Vagina (tissue), 2 donors: ENCODE results near the gene NMUR2. TPM values are rescaled to one million over a fixed set of nuclear protein-coding genes. Genes with fewer than 3 reads are reported as not detected.

Source experiments
- DNase-seq, 2 donors: peaks; one replicate each; pipeline ENCODE4 v3.0.0-alpha.2; 2017; ENCODE audit errors: extremely low spot score in 2 of 2
- H3K27ac ChIP-seq: fragments of 200-600 bp; sonication (generic); one replicate; pipeline ENCODE4 v1.5.1; 2019
- H3K27me3 ChIP-seq: fragments of 200-600 bp; sonication (generic); one replicate; pipeline ENCODE4 v1.5.1; 2019
- H3K36me3 ChIP-seq, 2 donors: fragments of 200-600 bp; sonication (generic); one replicate each; pipeline ENCODE4 v1.5.1; 2017 to 2019
- H3K4me1 ChIP-seq: fragments of 200-600 bp; sonication (generic); one replicate; pipeline ENCODE4 v1.5.1; 2019
- H3K4me3 ChIP-seq, 2 donors: fragments of 200-600 bp; sonication (generic); 1 replicate in 1 of 2; 2 replicates in 1 of 2; pipeline ENCODE4 v1.5.1; 2016 to 2019
- H3K9me3 ChIP-seq: fragments of 200-600 bp; sonication (generic); one replicate; pipeline ENCODE4 v1.5.1; 2019
- POLR2A ChIP-seq, 2 donors: fragments of 450-650 bp; IDR thresholded peaks; one replicate each; pipeline ENCODE4 v1.6.1; 2017; ENCODE audit warnings: antibody characterized with exemption in 2 of 2, mild to moderate bottlenecking in 2 of 2, moderate library complexity in 2 of 2
- POLR2AphosphoS5 ChIP-seq, 2 donors: sonication (generic); formaldehyde crosslinking; IDR thresholded peaks; one replicate each; pipeline ENCODE4 v1.9.0; 2017; ENCODE audit warnings: antibody characterized with exemption in 2 of 2, mild to moderate bottlenecking in 2 of 2, low read depth in 1 of 2; ENCODE audit not compliant: insufficient read depth in 1 of 2
- intact Hi-C: fragments of 100-400 bp; cut with DNase I; formaldehyde crosslinking; loops from one replicate; pipeline ENCODE4 v1.15.1; 2023
- total RNA-seq: library from RNA; depleted of rRNA; stranded (reverse); fragments of >200 nt; gene quantifications from one replicate; pipeline ENCODE4 v1.2.3, GENCODE V29; 2016
- TF ChIP-seq, protein P1 (sequence below), 3 experiments: fragments of 450-650 bp in 2 of 3; fragments of 200-600 bp in 1 of 3; sonication (generic) in 1 of 3; IDR thresholded peaks; one replicate each; pipeline ENCODE4 v1.5.1; 2017 to 2019; ENCODE audit warnings: antibody characterized with exemption in 3 of 3, mild to moderate bottlenecking in 2 of 3, moderate library complexity in 2 of 3

NMUR2 gene
- total RNA-seq, 1 donor from 2014 or later = not detected

- H3K27me3 ChIP-seq = no peaks in the 10 kb centered on the region
- H3K4me1 ChIP-seq = no peaks in the 10 kb centered on the region
- no peaks in the 10 kb centered on the region for H3K9me3 ChIP-seq
- H3K4me3 ChIP-seq = no peak overlapping the region
- no peaks in the 10 kb centered on the region for H3K36me3 ChIP-seq
- no peak for DNase-seq
- no peak for TF ChIP-seq POLR2A (IDR thresholded peaks at IDR 0.05)
- TF ChIP-seq POLR2AphosphoS5 (IDR thresholded peaks at IDR 0.05; ENCODE audit: insufficient read depth in 1 of 2, low read depth in 1 of 2) = no peak
- TF ChIP-seq, protein P1, sequence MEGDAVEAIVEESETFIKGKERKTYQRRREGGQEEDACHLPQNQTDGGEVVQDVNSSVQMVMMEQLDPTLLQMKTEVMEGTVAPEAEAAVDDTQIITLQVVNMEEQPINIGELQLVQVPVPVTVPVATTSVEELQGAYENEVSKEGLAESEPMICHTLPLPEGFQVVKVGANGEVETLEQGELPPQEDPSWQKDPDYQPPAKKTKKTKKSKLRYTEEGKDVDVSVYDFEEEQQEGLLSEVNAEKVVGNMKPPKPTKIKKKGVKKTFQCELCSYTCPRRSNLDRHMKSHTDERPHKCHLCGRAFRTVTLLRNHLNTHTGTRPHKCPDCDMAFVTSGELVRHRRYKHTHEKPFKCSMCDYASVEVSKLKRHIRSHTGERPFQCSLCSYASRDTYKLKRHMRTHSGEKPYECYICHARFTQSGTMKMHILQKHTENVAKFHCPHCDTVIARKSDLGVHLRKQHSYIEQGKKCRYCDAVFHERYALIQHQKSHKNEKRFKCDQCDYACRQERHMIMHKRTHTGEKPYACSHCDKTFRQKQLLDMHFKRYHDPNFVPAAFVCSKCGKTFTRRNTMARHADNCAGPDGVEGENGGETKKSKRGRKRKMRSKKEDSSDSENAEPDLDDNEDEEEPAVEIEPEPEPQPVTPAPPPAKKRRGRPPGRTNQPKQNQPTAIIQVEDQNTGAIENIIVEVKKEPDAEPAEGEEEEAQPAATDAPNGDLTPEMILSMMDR (IDR thresholded peaks at IDR 0.05) = no peak
- no peak overlapping the region for H3K27ac ChIP-seq
- intact Hi-C loops = no loop called here
These were observed 37.5 kb downstream of the NMUR2 start for GRCh38 chr5:152367554-152367953.

DNA sequence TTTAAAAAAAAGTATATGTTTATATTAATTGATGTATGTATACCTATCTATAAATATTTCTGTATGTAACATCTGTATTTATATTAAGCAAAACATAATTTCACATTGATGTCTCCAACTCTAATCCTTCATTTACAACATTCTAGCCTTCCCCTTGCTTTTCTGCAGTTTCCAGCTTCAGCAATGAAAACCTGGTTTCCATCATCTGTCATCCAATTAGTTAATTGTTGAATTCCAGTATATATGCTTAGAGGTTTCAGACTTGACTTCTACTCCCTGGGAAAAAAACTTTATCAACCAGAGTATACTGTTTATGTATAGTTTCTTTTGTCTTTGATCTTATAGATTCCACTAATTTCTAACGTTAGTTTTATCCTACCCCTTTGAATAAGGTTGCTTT lies 38.4 kb downstream of the NMUR2 start:
- TF ChIP-seq POLR2AphosphoS5 (IDR thresholded peaks at IDR 0.05; ENCODE audit: insufficient read depth in 1 of 2, low read depth in 1 of 2) = no peak
- Histone ChIP-seq H3K36me3 (no peaks in the 10 kb centered on the region), H3K27me3 (no peaks in the 10 kb centered on the region), H3K4me3 (no peak overlapping the region), H3K4me1 (no peaks in the 10 kb centered on the region), H3K27ac (no peak overlapping the region), H3K9me3 (no peaks in the 10 kb centered on the region)
- intact Hi-C loops = no loop called here
- no peak for DNase-seq

DNA sequence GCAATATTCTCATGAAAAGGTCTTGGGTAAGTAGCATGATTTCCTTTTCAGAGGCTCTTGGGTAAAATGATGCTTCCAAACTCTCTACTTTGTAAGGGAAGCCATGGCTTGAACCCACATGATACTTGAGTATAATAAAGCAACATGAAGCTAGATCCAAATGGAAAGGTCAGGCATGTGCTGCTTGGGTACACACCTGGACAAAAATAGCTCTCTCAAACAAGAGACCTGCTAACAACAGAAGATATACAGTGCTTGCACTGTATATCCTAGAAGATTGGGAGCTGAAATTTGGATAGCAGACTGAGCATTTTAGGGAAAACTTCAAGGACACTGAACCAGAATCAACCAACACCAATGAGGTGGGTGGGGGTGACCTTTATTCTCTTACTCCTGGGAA lies 40.2 kb downstream of the NMUR2 start:
- Histone ChIP-seq H3K36me3 (no peaks in the 10 kb centered on the region), H3K27me3 (no peaks in the 10 kb centered on the region), H3K4me1 (no peaks in the 10 kb centered on the region), H3K9me3 (no peaks in the 10 kb centered on the region), H3K27ac (no peak overlapping the region), H3K4me3 (no peak overlapping the region)
- TF ChIP-seq POLR2AphosphoS5 (IDR thresholded peaks at IDR 0.05; ENCODE audit: insufficient read depth in 1 of 2, low read depth in 1 of 2) (no peak), POLR2A (IDR thresholded peaks at IDR 0.05) (no peak)
- TF ChIP-seq, protein P1 (IDR thresholded peaks at IDR 0.05) = no peak
- intact Hi-C loops = no loop called here
- DNase-seq = no peak

GRCh38 chr5:152364172-152364571 lies 40.9 kb downstream of the NMUR2 start:
- Histone ChIP-seq H3K4me3 (no peak overlapping the region), H3K9me3 (no peaks in the 10 kb centered on the region), H3K27me3 (no peaks in the 10 kb centered on the region), H3K36me3 (no peaks in the 10 kb centered on the region), H3K27ac (no peak overlapping the region), H3K4me1 (no peaks in the 10 kb centered on the region)
- intact Hi-C loops = no loop called here
- DNase-seq = no peak
- TF ChIP-seq POLR2AphosphoS5 (IDR thresholded peaks at IDR 0.05; ENCODE audit: insufficient read depth in 1 of 2, low read depth in 1 of 2) (no peak), POLR2A (IDR thresholded peaks at IDR 0.05) (no peak)

DNA sequence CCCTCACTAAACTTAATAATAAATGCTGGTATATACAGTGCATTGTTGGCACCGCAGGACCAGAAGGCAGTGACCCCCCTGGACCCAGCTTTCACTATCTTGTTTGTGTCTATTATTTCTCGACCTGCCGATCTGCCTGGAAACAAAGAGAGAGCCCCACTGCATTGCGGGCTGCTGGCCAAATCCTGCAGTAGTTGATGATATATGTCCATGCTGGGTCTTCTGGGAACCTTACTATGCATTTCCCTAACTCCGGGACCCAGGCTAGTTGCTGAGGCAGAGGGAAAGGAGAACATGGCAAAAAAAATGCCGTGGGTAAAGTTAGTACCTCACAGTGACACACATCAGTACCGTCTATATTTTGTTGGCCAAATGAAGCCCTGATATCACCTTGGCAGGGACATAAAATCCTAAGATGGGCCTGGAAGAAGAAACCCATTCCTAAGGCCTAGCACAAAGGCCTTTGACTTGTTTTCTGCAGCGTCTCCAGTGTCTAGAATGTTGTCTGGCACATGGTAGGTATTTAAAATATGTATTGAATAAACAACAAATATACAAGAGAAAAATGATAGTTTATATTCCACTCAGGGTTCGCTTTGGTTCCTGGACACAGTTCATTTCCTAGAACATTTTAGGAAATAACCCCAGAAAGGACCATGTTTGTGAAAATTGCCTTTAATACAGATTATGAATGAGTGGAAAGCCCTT lies 46.1 kb downstream of the NMUR2 start:
- Histone ChIP-seq H3K36me3 (no peaks in the 10 kb centered on the region), H3K27ac (no peak overlapping the region), H3K4me3 (no peak overlapping the region), H3K4me1 (no peaks in the 10 kb centered on the region), H3K9me3 (no peaks in the 10 kb centered on the region), H3K27me3 (no peaks in the 10 kb centered on the region)
- TF ChIP-seq POLR2A (IDR thresholded peaks at IDR 0.05) (no peak), POLR2AphosphoS5 (IDR thresholded peaks at IDR 0.05; ENCODE audit: insufficient read depth in 1 of 2, low read depth in 1 of 2) (no peak)
- TF ChIP-seq, protein P1 (IDR thresholded peaks at IDR 0.05) = no peak
- no peak for DNase-seq
- intact Hi-C loops = no loop called here

- Histone ChIP-seq H3K4me3 (no peak overlapping the region), H3K9me3 (no peaks in the 10 kb centered on the region), H3K27ac (no peak overlapping the region), H3K36me3 (no peaks in the 10 kb centered on the region), H3K27me3 (no peaks in the 10 kb centered on the region), H3K4me1 (no peaks in the 10 kb centered on the region)
- intact Hi-C loops = no loop called here
- TF ChIP-seq POLR2A (IDR thresholded peaks at IDR 0.05) (no peak), POLR2AphosphoS5 (IDR thresholded peaks at IDR 0.05; ENCODE audit: insufficient read depth in 1 of 2, low read depth in 1 of 2) (no peak)
- TF ChIP-seq, protein P1 (IDR thresholded peaks at IDR 0.05) = no peak
- DNase-seq = no peak
These were observed 48.6 kb downstream of the NMUR2 start for GRCh38 chr5:152356506-152356905.
